ENCODE data around the gene MTHFR. TPM values are rescaled to one million over a fixed set of nuclear protein-coding genes. Genes with fewer than 3 reads are reported as not detected.

The MTHFR gene
- total and polyA plus RNA-seq, 2 of the 8 experiments (the other 6 are each of a cell fraction or from before 2014, with no cell fraction given) = 8.7 to 18.5 TPM

DNA sequence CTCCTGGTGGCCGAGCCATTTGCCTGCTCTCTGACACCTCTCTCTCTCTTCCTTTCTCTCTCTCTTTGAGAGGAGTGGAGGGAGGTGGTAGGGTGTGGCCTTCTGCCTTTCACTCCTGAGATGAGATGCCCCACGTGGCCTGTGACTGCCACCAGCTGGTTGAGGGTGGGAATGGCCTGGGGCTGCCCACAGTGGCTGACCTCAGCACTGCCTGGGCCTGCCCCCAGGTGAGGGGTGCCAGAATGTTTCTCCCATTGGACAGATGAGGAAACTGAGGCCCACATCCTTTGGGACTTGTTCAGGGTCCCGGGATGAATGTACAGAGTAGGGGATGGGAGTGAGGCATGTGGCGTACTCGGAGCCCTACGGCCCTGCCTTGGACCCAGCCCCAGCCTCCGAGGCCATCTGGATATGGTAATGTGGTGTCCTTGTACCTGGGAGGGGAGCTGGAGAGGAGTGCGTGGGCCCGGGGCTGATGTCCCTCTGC lies 56.5 kb downstream of the MTHFR start:
- Histone ChIP-seq H3K79me1 (ENCODE audit: low read depth, low read length) (no peaks in the 10 kb centered on the region), H2BK12ac (ENCODE audit: low read depth, low read length) (0 out of 2 replicates have a peak overlapping the region, but pooled peaks have one; percentile 60), H4K5ac (ENCODE audit: insufficient read length, low read depth, low read length) (no peak overlapping the region), H3K9ac (replicated peaks in 1 of 4; ENCODE audit: extremely low read depth in 1 of 4, low read depth in 3 of 4, low read length in 3 of 4) (no peak overlapping the region), H3K9me3 (ENCODE audit: insufficient read depth in 2 of 2, low read depth in 1 of 2, low read length in 1 of 2) (no peaks in the 10 kb centered on the region), H3K23me2 (ENCODE audit: low read depth, low read length) (no peaks in the 10 kb centered on the region; the same call in 1 of the 2 replicates), H2BK20ac (ENCODE audit: low read length) (no peak overlapping the region), H3K14ac (ENCODE audit: insufficient read length) (no peak overlapping the region), H3K27me3 (replicated peaks in 1 of 4; ENCODE audit: control insufficient read depth in 3 of 4, extremely low read depth in 1 of 4, insufficient read depth in 3 of 4, low read length in 3 of 4) (no peaks in the 10 kb centered on the region), H2BK15ac (ENCODE audit: low read length) (no peak overlapping the region), H2AK5ac (ENCODE audit: low read depth, low read length) (no peak overlapping the region), H2BK5ac (ENCODE audit: low read depth, low read length) (no peak overlapping the region), H4K91ac (replicated peaks; ENCODE audit: insufficient read length, low read length) (no peak overlapping the region), H3K56ac (replicated peaks; ENCODE audit: insufficient read length, low read depth, low read length) (no peak overlapping the region), H3K79me2 (ENCODE audit: control insufficient read depth in 1 of 2, insufficient read depth in 2 of 2, low read length in 2 of 2) (no peaks in the 10 kb centered on the region), H3K18ac (ENCODE audit: extremely low read depth, low read length) (no peak overlapping the region), H3K4ac (replicated peaks; ENCODE audit: insufficient read length, low read depth, low read length) (no peak overlapping the region), H4K8ac (ENCODE audit: extremely low read depth, insufficient read depth, low read length) (no peak overlapping the region), H3K36me3 (ENCODE audit: control insufficient read depth in 2 of 4, insufficient read depth in 4 of 4, low read length in 3 of 4) (peaks cover 2 to 25% (median 11%) of the 10 kb centered on the region in 4 experiments; a peak in 6 of 8 replicates), H3K23ac (ENCODE audit: insufficient read length) (no peak overlapping the region), H3K27ac (ENCODE audit: low read depth, low read length) (no peak overlapping the region), H3K4me1 (replicated peaks in 1 of 4; ENCODE audit: control insufficient read depth in 3 of 4, insufficient read depth in 4 of 4, low read length in 3 of 4) (peaks cover 0 to 16% (median 5%) of the 10 kb centered on the region in 4 experiments; a peak in 5 of 7 replicates), H2AFZ (ENCODE audit: low read length) (no peak overlapping the region), H2BK120ac (replicated peaks; ENCODE audit: low read depth, low read length) (no peak overlapping the region), H3K4me3 (ENCODE audit: extremely low read depth in 1 of 4, insufficient read depth in 2 of 4, low read depth in 3 of 4, low read length in 4 of 4) (no peak overlapping the region), H4K20me1 (replicated peaks in 1 of 2; ENCODE audit: control insufficient read depth in 1 of 2, insufficient read depth in 2 of 2, low read length in 2 of 2) (peaks cover 0 to 7% of the 10 kb centered on the region in 2 experiments), H3K4me2 (ENCODE audit: insufficient read depth in 1 of 2, low read depth in 2 of 2, low read length in 2 of 2) (no peak overlapping the region)
- DNase-seq (ENCODE audit: low read depth in 1 of 2, low spot score in 2 of 2) (peak in 1 of 2 experiments; percentile 72), FAIRE-seq (no peak)
- WGBS, 2 experiments (ENCODE audit: extremely low coverage in 1 of 2, insufficient coverage in 1 of 2, insufficient read length in 1 of 2, insufficient replicate concordance in 2 of 2, low coverage in 1 of 2, low lambda C conversion rate in 2 of 2, missing lambda C conversion rate in 1 of 2) = 81% methylated on average over 9 of the region's 9 CpGs; no CpG with 5 or more reads in 1 of the 2 experiments
- ChIA-PET CTCF (ENCODE audit: partially characterized antibody) (interaction anchor here (0.7 to 3.1 kb wide), 22 partner anchors 9 to 103 kb away, joined by 3 to 21 read pairs (median 5); partner anchors contain the start of genes AGTRAP and FBXO6), POLR2A (ENCODE audit: partially characterized antibody) (interaction anchor here (1.1 to 3.1 kb wide), 3 partner anchors 9 to 12 kb away, joined by 3 to 11 read pairs (median 4); no protein-coding TSS in a partner anchor)
- TF ChIP-seq KDM1A (IDR thresholded peaks at IDR 0.05; ENCODE audit: borderline replicate concordance, low read length) (0 out of 2 replicates have a peak, but pooled peaks have one; percentile 65), SIN3A (conservative IDR thresholded peaks at IDR 0.05 in 1 of 2, IDR thresholded peaks at IDR 0.05 in 1 of 2; ENCODE audit: low read depth in 1 of 2, low read length in 2 of 2) (peak in 1 of 2 experiments; percentile 68; a peak in 1 of 4 replicates), HDAC2 (IDR thresholded peaks at IDR 0.05; ENCODE audit: borderline replicate concordance in 1 of 2, low read depth in 2 of 2, low read length in 2 of 2) (0 out of 4 replicates have a peak, but pooled peaks of 1 of the 2 experiments have one; percentile 30)
- TF ChIP-seq, protein P1, sequence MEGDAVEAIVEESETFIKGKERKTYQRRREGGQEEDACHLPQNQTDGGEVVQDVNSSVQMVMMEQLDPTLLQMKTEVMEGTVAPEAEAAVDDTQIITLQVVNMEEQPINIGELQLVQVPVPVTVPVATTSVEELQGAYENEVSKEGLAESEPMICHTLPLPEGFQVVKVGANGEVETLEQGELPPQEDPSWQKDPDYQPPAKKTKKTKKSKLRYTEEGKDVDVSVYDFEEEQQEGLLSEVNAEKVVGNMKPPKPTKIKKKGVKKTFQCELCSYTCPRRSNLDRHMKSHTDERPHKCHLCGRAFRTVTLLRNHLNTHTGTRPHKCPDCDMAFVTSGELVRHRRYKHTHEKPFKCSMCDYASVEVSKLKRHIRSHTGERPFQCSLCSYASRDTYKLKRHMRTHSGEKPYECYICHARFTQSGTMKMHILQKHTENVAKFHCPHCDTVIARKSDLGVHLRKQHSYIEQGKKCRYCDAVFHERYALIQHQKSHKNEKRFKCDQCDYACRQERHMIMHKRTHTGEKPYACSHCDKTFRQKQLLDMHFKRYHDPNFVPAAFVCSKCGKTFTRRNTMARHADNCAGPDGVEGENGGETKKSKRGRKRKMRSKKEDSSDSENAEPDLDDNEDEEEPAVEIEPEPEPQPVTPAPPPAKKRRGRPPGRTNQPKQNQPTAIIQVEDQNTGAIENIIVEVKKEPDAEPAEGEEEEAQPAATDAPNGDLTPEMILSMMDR (IDR thresholded peaks at IDR 0.05; ENCODE audit: control extremely low read depth in 1 of 3, insufficient read depth in 1 of 3, low read depth in 1 of 3, low read length in 3 of 3) = peak; percentile 68 to 89 (median 77)
- TF ChIP-seq, protein P2, sequence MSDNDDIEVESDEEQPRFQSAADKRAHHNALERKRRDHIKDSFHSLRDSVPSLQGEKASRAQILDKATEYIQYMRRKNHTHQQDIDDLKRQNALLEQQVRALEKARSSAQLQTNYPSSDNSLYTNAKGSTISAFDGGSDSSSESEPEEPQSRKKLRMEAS (IDR thresholded peaks at IDR 0.05) = peak; percentile 75
- TF ChIP-seq, protein P3, sequence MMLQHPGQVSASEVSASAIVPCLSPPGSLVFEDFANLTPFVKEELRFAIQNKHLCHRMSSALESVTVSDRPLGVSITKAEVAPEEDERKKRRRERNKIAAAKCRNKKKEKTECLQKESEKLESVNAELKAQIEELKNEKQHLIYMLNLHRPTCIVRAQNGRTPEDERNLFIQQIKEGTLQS (IDR thresholded peaks at IDR 0.05; ENCODE audit: insufficient read depth, low read depth, low read length) = no peak

Data from H1 (cell line).